ENCODE data around the gene AACS.
"Not testable (repeated sequence)": the region's sequence is repeated elsewhere in the genome, so short reads cannot be mapped to it uniquely, and the experiment has no call there.

The AACS gene

DNA sequence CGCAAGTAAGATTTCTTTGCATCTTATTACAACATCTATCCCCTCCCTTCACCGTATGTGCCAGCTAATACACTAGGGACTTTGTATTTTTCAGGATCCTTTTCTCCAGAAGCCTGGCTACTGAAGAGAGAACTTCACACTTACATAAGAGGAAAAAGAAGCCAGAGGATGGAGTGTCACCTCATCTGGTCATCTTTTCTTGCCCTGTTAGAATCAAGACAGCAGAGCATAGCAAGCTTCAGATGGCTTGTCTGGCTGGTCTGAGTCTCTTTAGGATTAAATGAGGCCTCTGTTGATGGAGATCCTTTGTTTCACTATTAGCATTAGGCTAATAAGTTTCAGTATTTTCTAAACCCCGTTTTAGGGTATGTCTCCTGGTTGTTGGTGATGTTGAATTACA lies 14.4 kb upstream of the AACS start:
- no peak for DNase-seq (ENCODE audit: low read depth, low spot score)
- H3K4me3 ChIP-seq (ENCODE audit: low read length): no peak overlapping the region

DNA sequence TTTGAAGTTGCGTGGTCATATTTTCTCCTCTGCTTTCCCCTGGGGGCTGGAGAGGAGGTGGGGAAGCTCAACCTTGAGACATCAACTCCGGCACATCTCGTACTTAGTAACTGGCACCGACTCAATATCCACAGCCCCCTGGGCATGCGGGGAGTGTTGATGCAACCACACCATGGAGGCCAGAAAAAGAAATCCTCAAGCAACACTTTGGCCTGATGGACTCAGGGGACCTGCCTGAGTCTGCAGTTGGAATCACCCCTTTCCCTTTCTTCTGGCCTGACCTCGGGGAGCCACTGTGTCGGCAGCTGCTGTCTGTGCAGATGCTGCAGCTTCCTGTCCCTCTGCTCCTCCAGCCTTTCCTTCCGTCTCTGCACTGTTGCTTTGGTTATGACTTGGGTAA lies 11.4 kb upstream of the AACS start:
- no peak for DNase-seq (ENCODE audit: low read depth, low spot score)

DNA sequence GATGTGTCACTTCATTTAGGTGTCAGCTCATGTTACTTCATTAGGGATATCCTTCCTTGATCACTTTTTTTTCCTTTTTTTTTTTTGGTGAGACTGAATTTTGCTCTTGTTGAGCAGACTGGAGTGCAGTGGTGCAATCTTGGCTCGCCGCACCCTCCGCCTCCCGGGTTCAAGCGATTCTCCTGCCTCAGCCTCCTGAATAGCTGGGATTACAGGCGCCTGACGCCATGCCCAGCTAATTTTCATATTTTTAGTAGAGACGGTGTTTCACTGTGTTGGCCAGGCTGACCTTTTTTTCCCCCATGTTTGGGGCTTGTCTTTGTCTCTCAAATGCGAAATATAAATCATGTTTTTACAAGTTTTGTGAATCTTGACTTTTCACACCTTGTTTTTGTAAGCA lies 9.6 kb upstream of the AACS start:
- DNase-seq (ENCODE audit: low read depth, low spot score): no peak

More for the DNA sequence above, 11.4 kb upstream of the AACS start:
- H3K4me3 ChIP-seq (ENCODE audit: low read length): no peak overlapping the region

DNA sequence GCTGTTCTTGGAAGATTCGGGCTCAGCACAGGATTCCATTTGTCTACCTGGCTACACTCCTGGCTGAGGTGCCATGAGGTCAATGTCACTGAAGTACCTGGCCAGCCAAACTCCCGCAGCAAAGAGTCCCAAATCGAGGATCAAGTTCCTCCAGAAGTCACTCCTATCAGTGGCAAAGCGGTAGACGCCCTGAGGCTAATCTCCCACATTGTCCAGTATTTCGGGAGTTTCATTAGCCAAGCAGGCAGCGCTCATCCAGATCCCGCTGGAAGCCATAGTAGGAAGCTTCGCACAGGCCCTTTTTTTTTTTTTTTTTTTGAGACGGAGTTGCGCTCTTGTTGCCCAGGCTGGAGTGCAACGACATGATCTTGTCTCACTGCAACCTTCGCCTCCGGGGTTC lies 8.9 kb upstream of the AACS start:
- no peak overlapping the region for H3K4me3 ChIP-seq (ENCODE audit: low read length)
- DNase-seq (ENCODE audit: low read depth, low spot score): no peak

More for the DNA sequence above, 9.6 kb upstream of the AACS start:
- H3K4me3 ChIP-seq (ENCODE audit: low read length): no peak overlapping the region

DNA sequence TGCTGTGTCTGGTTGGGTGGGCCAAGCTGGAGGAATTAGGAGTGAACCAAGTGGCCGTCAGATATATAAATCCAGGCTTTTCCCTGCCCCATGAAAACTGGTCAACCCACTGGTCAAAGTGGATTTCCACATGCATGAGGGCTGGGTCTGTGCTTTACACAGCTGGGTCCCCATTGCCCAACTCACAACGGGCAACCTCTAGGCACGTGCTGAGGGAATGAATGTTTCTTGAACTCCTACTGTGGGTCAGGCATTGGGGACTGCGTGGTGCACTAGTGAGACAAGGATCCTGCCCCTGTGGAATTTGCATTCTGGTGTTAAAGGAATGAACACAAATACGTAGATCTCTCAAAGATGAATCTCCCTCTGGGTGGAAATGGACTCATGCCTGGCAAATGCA lies 7.5 kb upstream of the AACS start:
- no peak for DNase-seq (ENCODE audit: low read depth, low spot score)
- H3K4me3 ChIP-seq (ENCODE audit: low read length): no peak overlapping the region

DNA sequence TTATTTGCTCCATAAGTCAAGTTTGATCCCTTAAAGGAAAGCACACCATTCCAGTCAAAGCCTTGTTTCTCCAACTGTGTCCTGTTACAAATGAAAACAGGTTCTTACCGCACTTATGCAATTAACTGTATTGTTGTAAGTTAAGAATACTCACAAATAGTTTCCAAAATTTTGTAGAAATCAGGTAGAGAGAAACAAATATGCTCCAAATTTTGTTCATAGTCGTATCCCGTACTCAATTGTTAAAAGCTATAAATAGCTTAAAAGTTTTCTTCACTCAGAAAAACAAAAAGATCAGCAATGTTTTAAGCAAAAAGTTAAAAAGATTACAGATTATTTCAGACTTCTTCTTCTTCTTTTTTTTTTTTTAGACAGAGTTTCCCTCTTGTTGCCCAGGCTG lies 4.0 kb upstream of the AACS start:
- DNase-seq (ENCODE audit: low read depth, low spot score): no peak
- no peak overlapping the region for H3K4me3 ChIP-seq (ENCODE audit: low read length)

DNA sequence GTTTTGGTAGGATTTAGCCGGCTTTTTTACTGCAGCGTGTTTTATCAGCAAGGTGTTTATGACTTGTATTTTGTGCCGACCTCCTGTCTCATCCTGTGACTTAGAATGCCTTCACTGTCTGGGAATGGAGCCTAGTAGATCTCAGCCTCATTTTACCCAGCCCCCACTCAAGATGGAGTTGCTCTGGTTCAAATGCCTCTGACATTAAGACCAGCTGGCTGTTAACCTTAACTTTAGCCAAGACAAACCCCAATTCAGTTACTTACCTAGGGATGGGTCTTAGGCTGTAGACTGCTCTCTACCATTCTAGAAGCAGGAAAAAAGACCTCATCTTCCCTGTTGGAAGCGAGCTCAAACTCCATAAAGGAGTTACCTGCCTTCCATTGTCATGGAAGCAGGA lies 1.7 kb upstream of the AACS start:
- H3K4me3 ChIP-seq (ENCODE audit: low read length); DNase-seq (ENCODE audit: low read depth, low spot score): not testable (repeated sequence)

DNA sequence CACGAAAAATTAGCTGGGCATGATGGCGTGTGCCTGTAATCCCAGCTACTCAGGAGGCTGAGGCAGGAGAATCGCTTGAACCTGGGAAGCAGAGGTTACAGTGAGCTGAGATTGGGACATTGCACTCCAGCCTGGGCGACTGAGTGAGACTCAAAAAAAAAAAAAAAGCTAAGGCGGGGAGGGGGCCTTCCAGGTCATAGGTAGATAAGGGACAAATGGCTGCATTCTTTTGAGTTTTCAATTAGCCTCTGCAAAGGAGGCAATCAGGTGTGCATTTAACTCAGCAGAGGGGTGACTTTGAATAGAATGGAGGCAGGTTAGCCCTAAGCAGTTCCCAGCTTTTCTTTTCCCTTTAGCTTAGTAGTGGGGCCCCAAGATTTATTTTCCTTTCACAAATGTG lies 743 bp upstream of the AACS start:
- no peak for DNase-seq (ENCODE audit: low read depth, low spot score)
- H3K4me3 ChIP-seq (ENCODE audit: low read length): peak overlapping the region; percentile 59

DNA sequence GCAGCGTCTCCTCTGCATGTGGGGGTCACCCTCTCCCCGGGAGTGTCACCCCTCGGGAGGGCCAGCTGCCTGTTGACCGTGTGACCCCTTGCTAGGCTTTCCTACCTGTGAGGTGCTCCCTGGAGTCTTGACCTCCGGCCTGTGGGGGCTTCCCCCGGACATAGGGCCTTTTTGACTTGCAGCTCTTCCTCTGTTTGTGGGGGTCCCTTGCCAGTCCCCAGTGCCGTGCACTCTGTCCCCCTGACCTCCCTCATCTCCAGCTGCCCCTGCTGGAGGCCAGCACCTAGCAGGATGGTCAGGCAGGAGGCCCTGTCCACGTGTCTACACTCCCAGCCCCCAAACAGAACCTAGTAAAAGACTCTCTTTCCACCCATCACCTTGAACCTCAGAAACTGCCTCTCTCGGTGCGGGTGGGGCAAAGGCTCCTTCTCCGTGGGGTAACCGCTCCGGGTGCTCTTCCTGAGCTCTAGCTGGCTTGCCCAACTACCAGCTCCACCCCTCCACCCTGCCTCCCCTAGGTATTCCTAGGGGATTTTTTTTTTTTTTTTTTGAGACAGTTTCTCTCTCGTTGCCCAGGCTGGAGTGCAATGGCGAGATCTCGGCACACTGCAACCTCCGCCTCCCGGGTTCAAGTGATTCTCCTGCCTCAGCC lies 810 bp downstream of the AACS start:
- peak overlapping the region; percentile 59 for H3K4me3 ChIP-seq (ENCODE audit: low read length)

DNA sequence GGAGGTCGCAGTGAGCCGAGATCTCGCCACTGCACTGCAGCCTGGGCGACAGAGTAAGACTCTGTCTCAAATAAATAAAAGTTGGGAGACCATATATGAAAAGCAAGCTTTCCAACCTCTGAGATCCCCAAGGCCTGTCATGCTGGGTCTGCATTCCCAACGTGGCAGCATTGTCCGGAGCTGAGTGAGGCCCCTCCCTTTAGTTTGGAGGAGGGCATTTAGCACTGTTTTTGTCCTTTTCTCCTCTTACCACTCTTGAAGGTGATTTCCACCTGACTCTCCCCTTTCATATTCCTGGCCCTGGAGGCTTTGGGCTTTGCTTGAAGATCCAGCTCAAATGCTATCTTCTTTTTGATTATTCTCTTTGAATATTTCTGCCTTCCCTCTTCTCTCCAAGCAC lies 3.2 kb downstream of the AACS start:
- DNase-seq (ENCODE audit: low read depth, low spot score): no peak
- H3K4me3 ChIP-seq (ENCODE audit: low read length): no peak overlapping the region

More for the DNA sequence above, 810 bp downstream of the AACS start:
- DNase-seq (ENCODE audit: low read depth, low spot score): no peak

DNA sequence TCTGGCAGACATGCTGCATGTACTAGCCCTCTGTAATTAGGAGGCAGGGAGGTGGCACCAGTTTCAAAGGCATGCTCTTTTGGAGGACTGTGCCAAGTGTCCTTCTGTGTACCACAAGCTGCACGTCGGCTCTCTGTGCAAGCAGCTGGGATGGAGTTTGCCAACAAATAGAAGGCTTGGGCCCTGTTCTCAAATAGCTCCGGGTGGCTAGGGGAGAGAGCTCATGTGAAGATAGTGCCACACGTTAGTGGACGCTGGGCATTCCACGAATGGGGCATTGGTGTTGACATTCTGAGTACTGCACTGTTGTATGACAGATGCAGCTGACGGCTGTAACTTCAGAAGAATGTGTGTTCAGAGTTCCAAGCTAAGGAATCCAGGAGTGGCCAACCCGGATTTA lies 4.4 kb downstream of the AACS start:
- DNase-seq (ENCODE audit: low read depth, low spot score): no peak
- no peak overlapping the region for H3K4me3 ChIP-seq (ENCODE audit: low read length)

DNA sequence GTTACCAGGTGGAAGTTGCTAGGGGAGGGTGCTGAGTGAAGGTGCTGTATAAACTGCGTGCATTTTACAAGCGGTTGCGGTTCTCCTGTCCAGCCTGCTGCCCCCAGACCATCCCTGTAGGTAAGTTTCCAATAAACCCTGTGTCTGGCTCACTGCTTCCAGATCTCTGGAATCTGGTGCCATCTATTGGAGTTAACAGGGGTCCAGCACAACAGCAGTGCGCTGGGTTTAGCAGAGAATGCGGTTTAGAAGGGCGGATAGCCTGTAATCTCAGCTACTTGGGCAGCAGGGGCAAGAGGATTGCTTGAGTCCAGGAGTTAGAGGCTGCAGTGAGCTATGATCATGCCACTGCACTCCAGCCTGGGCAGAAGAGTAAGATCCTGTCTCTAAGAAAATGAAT lies 4.9 kb downstream of the AACS start:
- DNase-seq (ENCODE audit: low read depth, low spot score): no peak

DNA sequence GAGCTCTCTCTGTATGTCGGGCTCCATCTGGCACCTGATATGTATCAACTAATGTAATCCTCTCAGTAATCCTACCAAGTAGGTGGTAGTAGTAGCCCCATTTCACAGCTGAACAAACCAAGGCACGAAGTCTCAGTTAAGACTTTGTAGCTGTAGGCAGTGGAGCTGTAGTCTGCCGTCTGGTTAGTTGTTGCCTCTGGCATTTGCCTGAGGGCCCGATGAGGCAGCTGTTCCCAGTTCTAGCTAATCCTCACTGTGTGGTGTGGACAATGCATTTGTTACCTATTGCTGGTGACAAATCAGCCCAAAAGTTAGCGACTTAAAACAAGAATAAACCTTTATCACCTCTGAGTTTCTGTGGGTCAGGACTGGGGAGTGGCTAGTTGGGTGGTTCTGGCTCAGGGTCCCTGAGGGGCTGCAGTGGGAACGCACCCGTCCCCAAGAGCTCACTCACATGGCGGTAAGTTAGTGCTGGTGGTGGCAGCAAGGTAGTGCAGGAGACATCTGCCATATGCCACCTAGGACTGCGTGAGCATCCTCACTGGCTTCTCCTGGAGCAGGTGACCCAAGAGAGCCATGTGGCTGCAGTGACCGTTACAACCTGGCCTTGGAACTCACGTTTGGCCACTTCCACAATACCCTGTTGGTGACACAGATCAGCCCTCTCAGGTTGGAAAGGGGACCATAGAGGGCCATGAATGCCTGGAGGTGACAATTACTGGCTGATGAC lies 5.6 kb downstream of the AACS start:
- no peak for DNase-seq (ENCODE audit: low read depth, low spot score)
- no peak overlapping the region for H3K4me3 ChIP-seq (ENCODE audit: low read length)

More for the DNA sequence above, 4.9 kb downstream of the AACS start:
- no peak overlapping the region for H3K4me3 ChIP-seq (ENCODE audit: low read length)

DNA sequence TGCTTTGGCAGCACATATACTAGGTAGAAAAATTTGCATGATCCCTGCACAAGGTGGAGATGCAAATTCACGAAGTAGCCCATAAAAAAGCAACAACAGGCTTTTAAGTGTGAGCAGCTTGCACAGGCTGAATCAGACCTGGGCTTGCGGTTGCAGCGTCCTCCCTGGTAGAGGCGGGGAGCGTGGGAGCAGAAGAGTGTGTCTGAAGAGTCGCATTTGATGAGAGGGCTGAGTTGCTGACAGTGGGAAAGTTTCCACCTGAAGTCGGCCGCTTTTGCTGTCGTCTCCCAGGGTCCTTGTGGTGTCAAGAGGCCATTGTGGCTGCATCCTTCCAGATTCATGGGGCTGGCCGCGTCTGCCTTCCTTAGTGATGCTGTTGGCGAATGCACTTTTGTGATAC lies 6.2 kb downstream of the AACS start:
- DNase-seq (ENCODE audit: low read depth, low spot score): no peak
- H3K4me3 ChIP-seq (ENCODE audit: low read length): no peak overlapping the region

DNA sequence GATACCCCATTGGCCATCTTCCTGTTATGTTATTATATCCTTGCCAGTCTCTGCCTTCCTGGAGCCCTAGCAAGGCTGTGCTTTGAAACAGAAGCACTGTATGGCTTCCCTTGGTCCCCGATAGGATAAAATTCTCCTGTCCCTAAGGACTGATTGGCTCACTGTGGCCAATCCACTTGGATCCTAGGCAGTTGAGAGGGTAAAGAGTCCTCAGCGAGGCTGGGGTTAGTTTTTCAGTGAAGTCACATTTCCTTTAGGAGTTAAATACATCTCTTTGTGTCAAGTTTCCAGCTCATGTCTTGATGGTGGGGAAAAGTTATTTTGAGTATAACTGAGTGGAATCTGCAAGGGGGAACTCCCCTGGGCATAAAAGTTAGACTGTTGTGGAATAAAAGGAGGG lies 7.3 kb downstream of the AACS start:
- H3K4me3 ChIP-seq (ENCODE audit: low read length): no peak overlapping the region
- no peak for DNase-seq (ENCODE audit: low read depth, low spot score)

DNA sequence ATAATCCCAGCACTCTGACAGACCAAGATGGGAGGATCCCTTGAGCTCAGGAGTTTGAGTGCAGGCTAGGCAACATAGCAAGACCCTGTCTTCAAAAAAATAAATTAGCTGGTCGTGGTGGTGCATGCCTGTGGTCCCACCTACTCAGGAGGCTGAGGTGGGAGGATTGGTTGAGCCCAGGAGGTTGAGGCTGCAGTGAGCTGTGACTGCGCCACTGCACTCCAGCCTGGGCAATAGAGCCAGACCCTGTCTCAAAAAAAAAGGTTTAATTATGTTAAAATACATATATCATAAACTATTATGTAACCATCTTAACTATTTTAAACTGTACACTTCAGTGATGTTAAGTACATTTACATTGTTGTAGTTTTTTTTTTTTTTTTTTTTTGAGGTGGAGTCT lies 9.1 kb downstream of the AACS start:
- DNase-seq (ENCODE audit: low read depth, low spot score); H3K4me3 ChIP-seq (ENCODE audit: low read length): not testable (repeated sequence)

DNA sequence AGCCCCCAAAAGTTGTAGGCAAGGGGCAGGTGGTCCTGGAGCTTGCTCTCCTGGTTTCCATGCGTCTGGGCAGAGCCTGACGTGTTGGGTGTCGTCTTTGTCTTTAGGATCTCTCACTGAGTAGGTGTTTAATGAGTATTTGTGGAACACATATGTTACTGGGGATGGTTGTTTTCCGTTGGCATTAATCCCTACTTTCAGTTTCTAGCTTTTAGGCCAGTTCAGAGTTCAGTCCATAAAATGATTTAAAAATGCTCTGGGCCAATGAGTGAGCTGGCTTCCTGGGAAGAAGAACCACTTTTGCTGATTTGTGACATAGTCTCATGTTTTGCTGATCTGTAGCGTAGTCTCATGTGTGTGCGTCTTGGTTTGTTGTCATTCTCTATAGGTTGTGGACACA lies 10.9 kb downstream of the AACS start:
- DNase-seq (ENCODE audit: low read depth, low spot score): no peak
- H3K4me3 ChIP-seq (ENCODE audit: low read length): no peak overlapping the region

DNA sequence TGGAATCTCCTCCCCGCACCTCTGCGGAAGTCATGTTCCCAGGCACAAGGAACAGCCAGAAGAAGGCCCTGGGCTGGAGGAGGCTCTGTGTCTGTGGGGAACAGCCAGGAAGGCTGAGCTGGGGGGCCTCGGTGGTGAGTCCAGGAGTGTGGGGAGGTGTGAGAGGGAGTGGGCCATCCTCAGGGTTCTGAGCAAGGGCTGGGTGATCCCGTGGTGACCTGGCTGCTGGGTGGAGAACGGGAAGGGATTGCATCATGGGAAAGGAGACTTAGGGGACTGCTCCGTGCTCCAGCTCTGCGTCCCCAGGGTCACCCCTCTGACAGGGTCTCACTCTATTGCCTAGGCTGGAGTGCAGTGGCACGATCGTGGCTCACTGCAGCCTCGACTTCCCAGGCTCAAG lies 13.8 kb downstream of the AACS start:
- no peak overlapping the region for H3K4me3 ChIP-seq (ENCODE audit: low read length)
- no peak for DNase-seq (ENCODE audit: low read depth, low spot score)

DNA sequence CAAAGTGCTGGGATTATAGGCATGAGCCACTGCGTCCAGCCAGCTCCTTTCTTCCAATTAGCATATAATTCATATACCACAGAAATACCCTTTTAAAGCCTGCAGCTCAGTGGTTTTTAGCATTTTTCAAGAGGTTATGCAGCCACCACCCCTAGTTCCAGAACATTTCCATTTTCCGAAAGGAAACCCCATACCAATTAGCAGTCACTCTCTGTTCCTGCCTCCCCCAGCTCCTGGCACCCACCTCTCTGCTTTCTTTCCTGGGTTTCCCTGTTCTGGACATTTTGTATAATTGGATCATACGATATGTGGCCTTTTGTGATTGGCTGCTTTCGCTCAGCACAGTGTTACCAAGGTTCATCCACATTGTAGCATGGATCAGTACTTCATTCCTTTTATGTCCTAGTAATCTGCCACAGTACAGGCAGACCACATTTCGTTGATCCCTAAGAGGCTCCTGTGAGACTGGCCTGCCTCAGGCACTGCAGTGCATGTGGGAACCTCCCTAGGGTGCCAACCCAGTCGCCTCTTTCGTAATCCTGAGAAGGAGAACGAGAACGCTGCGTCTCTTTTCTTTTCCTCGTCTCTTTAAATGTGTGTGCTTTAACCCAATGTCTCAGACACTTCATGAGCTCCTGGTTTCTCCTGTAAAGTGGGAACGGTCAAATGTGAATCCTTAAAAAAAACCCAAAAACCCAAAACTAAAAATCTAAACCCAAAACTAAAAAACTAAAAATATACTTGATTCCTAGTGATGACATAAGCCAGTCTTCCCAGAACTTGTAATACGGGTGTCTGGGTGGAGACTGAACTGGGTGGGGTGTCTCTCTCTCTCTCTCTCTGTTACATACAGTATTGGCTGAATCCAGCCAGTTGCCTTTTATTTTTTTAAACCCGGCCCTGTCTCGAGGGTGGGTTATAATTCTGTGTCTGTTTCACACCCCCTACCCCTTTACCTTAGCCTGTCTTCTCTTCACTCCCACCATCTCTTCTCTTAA lies 14.7 kb downstream of the AACS start:
- no peak for DNase-seq (ENCODE audit: low read depth, low spot score)
- H3K4me3 ChIP-seq (ENCODE audit: low read length): no peak overlapping the region

DNA sequence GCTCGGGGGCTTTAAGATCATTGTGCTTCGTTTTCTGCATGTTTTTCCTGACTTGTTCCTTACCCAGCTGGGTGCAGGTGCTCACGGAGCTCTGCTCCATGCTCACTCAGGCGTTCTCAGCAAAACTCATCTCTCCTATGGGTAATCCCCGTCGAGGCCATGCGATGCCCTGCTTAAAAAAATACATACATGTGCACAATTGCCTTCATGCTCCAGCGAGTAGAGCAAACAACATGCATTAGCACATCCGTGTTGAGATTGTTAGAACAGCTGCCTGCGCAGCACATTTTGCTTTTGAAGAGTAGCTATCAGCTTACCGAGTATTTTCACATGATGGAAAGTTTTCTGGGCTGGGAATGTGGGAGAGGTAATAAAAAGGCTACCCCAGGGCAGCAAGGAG lies 16.2 kb downstream of the AACS start:
- no peak overlapping the region for H3K4me3 ChIP-seq (ENCODE audit: low read length)
- DNase-seq (ENCODE audit: low read depth, low spot score): no peak
